Dermis blood vessel endothelial cell (primary cell): ENCODE measurements around the gene ITPR2. TPM values are rescaled to one million over a fixed set of nuclear protein-coding genes. Genes with fewer than 3 reads are reported as not detected.
"Not testable (repeated sequence)": the region's sequence is repeated elsewhere in the genome, so short reads cannot be mapped to it uniquely, and the experiment has no call there.

ENCODE experiments used
- DNase-seq: peaks from one replicate; pipeline ENCODE4 v3.0.0; 2010
- total RNA-seq: library from RNA; depleted of rRNA; stranded (reverse); fragments of >200 nt; gene quantifications from 2 replicates; pipeline ENCODE4 v1.2.3, GENCODE V29; 2014

Gene ITPR2
- total RNA-seq, 1 donor from 2014 or later: 43.2 TPM

GRCh38 chr12:26786865-26787514 is 46.0 kb downstream of the ITPR2 start:
- peak; percentile 85 for DNase-seq

- DNase-seq: no peak
Measured at GRCh38 chr12:26786491-26786864, 46.5 kb downstream of the ITPR2 start.

GRCh38 chr12:26783816-26784379 is 49.1 kb downstream of the ITPR2 start:
- DNase-seq: not testable (repeated sequence)

GRCh38 chr12:26783131-26783526 is 49.9 kb downstream of the ITPR2 start:
- DNase-seq: no peak

- no peak for DNase-seq
Measured at GRCh38 chr12:26782372-26783130, 50.4 kb downstream of the ITPR2 start.

- not testable (repeated sequence) for DNase-seq
Measured at GRCh38 chr12:26780656-26781055, 52.3 kb downstream of the ITPR2 start.

- DNase-seq: not testable (repeated sequence)
Measured at GRCh38 chr12:26778173-26778775, 54.7 kb downstream of the ITPR2 start.

GRCh38 chr12:26777236-26777635 is 55.8 kb downstream of the ITPR2 start:
- no peak for DNase-seq

GRCh38 chr12:26775991-26776390 is 57.0 kb downstream of the ITPR2 start:
- not testable (repeated sequence) for DNase-seq

GRCh38 chr12:26773313-26774104 is 59.5 kb downstream of the ITPR2 start:
- DNase-seq: no peak

- DNase-seq: no peak
Measured at GRCh38 chr12:26771861-26772260, 61.1 kb downstream of the ITPR2 start.

GRCh38 chr12:26770239-26771070 is 62.5 kb downstream of the ITPR2 start:
- DNase-seq: no peak

- no peak for DNase-seq
Measured at GRCh38 chr12:26769611-26770010, 63.4 kb downstream of the ITPR2 start.

- DNase-seq: no peak
Measured at GRCh38 chr12:26768611-26769603, 64.1 kb downstream of the ITPR2 start.

GRCh38 chr12:26767865-26768264 is 65.1 kb downstream of the ITPR2 start:
- no peak for DNase-seq

GRCh38 chr12:26767116-26767515 is 65.9 kb downstream of the ITPR2 start:
- DNase-seq: peak; percentile 35

GRCh38 chr12:26762186-26762585 is 70.8 kb downstream of the ITPR2 start:
- no peak for DNase-seq

GRCh38 chr12:26761775-26762174 is 71.2 kb downstream of the ITPR2 start:
- DNase-seq: no peak

- no peak for DNase-seq
Measured at GRCh38 chr12:26760657-26761293, 72.2 kb downstream of the ITPR2 start.

GRCh38 chr12:26755362-26755761 is 77.6 kb downstream of the ITPR2 start:
- DNase-seq: not testable (repeated sequence)
